C4-2B (cell line): ENCODE results near the gene LRBA.

Experiments used
- ZFX ChIP-seq: fragments of 450-650 bp; IDR thresholded peaks from 2 replicates; pipeline ENCODE4 v1.6.1; 2017
- TF ChIP-seq, protein P1 (sequence below): fragments of 450-650 bp; conservative IDR thresholded peaks from 2 replicates; pipeline ENCODE4 v1.5.1; 2017; ENCODE audit warnings: mild to moderate bottlenecking

DNA sequence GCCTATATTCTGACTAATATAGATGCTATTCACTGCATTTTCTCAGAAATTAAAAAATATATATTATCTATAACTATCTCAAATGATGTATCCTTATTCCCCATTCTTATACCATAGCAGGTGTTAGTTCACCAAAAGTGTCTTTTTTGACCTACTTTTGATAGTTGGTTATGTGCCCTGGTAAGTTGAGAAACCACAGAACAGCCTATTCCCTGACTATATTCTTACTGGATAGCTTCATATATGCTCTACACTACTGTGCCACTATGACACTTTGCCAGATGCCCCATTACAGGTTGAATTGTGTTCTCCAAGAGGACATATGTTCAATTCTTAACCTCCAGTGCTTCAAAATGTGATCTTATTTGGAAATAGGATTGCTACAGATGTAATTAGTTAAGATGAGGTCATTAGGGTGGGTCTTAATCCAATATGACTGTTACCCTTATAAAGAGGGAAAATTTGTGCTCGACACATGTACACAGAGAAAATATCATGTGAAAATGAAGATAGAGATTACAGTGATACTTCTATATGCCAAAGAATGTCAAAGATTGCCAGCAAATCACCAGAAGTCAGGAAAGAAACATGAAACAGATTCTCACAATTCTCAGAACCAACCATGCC is 76.1 kb downstream of the LRBA start:
- TF ChIP-seq, protein P1, sequence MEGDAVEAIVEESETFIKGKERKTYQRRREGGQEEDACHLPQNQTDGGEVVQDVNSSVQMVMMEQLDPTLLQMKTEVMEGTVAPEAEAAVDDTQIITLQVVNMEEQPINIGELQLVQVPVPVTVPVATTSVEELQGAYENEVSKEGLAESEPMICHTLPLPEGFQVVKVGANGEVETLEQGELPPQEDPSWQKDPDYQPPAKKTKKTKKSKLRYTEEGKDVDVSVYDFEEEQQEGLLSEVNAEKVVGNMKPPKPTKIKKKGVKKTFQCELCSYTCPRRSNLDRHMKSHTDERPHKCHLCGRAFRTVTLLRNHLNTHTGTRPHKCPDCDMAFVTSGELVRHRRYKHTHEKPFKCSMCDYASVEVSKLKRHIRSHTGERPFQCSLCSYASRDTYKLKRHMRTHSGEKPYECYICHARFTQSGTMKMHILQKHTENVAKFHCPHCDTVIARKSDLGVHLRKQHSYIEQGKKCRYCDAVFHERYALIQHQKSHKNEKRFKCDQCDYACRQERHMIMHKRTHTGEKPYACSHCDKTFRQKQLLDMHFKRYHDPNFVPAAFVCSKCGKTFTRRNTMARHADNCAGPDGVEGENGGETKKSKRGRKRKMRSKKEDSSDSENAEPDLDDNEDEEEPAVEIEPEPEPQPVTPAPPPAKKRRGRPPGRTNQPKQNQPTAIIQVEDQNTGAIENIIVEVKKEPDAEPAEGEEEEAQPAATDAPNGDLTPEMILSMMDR = no peak
- TF ChIP-seq ZFX = no peak
